ENCODE results near the gene NQO2. TPM values are rescaled to one million over a fixed set of nuclear protein-coding genes. Genes with fewer than 3 reads are reported as not detected.
"Not testable (repeated sequence)": the region's sequence is repeated elsewhere in the genome, so short reads cannot be mapped to it uniquely, and the experiment has no call there.

The NQO2 gene
- total RNA-seq, 1 donor from 2014 or later = 21.5 TPM

DNA sequence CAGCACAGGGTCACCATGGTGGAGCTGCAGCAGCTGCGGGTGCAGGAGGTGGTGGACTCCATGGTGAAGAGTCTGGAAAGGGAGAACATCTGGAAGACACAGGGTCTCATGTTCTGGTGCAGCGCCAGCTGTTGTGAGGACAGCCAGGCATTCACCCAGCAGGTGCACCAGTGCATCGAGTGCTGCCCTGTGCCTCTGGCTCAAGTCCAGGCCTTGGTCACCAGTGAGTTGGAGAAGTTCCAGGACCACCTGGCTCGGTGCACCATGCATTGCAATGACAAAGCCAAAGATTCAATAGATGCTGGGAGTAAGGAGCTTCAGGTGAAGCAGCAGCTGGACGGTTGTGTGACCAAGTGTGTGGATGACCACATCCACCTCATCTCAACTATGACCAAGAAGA is 45.7 kb downstream of the NQO2 start:
- Mint-ChIP-seq H3K4me1 (peaks cover 8% of the 10 kb centered on the region), H3K9me3 (no peaks in the 10 kb centered on the region), H3K27me3 (ENCODE audit: low read depth) (peaks cover 5% of the 10 kb centered on the region), H3K4me3 (no peak overlapping the region), H3K27ac (ENCODE audit: unreplicated experiment) (no peak overlapping the region), H3K36me3 (ENCODE audit: low read depth) (no peaks in the 10 kb centered on the region)
- TF ChIP-seq, protein P1, sequence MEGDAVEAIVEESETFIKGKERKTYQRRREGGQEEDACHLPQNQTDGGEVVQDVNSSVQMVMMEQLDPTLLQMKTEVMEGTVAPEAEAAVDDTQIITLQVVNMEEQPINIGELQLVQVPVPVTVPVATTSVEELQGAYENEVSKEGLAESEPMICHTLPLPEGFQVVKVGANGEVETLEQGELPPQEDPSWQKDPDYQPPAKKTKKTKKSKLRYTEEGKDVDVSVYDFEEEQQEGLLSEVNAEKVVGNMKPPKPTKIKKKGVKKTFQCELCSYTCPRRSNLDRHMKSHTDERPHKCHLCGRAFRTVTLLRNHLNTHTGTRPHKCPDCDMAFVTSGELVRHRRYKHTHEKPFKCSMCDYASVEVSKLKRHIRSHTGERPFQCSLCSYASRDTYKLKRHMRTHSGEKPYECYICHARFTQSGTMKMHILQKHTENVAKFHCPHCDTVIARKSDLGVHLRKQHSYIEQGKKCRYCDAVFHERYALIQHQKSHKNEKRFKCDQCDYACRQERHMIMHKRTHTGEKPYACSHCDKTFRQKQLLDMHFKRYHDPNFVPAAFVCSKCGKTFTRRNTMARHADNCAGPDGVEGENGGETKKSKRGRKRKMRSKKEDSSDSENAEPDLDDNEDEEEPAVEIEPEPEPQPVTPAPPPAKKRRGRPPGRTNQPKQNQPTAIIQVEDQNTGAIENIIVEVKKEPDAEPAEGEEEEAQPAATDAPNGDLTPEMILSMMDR (conservative IDR thresholded peaks at IDR 0.05) = no peak
- DNase-seq (ENCODE audit: low read depth, low spot score) = no peak

DNA sequence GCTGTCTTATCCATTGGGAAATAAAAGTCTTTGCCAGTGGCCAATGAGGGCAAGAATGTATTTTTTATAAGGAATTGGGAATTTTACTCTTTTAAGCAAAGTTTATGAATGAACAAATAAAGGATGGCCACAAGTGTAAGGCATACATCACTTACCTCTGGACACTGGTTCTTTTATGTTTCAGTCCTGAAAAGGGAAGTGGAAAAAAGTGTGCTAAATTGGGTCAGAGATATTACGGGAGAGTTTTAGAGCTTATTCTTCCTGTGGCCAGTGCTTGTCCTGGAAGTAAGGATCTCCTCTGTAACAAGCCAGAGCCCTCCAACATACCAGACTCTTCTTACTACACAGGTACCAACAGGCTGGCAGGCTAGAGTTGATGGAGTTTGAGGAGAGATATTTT is 46.1 kb downstream of the NQO2 start:
- Mint-ChIP-seq H3K27me3 (ENCODE audit: low read depth) (peaks cover 5% of the 10 kb centered on the region), H3K27ac (ENCODE audit: unreplicated experiment) (no peak overlapping the region), H3K36me3 (ENCODE audit: low read depth) (no peaks in the 10 kb centered on the region), H3K9me3 (no peaks in the 10 kb centered on the region), H3K4me1 (peaks cover 8% of the 10 kb centered on the region), H3K4me3 (no peak overlapping the region)
- TF ChIP-seq, protein P1 (conservative IDR thresholded peaks at IDR 0.05) = no peak
- DNase-seq (ENCODE audit: low read depth, low spot score) = no peak

DNA sequence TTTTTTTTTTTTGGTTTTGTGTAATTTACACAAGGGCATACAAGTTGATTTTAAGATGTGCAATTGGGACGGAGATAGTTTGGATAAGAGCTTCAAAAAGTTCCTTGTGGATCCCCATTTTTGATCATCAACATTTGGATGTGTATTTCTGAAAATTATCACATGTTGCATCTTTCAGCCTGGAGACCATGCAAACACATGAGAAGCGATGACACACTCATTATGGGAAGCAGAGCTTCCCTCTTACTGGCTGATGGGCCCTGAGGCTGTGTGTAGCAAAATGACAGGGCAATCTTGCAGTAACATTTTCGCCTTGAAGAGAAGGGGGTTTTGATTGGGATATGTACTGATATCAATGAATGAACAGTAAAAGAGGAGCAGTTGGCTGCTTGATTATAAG is 46.6 kb downstream of the NQO2 start:
- H3K27me3 Mint-ChIP-seq (ENCODE audit: low read depth) = peaks cover 8% of the 10 kb centered on the region
- H3K36me3 Mint-ChIP-seq (ENCODE audit: low read depth) = no peaks in the 10 kb centered on the region
- H3K9me3 Mint-ChIP-seq = no peaks in the 10 kb centered on the region
- no peak for DNase-seq (ENCODE audit: low read depth, low spot score)
- TF ChIP-seq, protein P1 (conservative IDR thresholded peaks at IDR 0.05) = no peak
- H3K4me3 Mint-ChIP-seq = no peak overlapping the region
- no peak overlapping the region for H3K27ac Mint-ChIP-seq (ENCODE audit: unreplicated experiment)
- H3K4me1 Mint-ChIP-seq = peaks cover 7% of the 10 kb centered on the region

DNA sequence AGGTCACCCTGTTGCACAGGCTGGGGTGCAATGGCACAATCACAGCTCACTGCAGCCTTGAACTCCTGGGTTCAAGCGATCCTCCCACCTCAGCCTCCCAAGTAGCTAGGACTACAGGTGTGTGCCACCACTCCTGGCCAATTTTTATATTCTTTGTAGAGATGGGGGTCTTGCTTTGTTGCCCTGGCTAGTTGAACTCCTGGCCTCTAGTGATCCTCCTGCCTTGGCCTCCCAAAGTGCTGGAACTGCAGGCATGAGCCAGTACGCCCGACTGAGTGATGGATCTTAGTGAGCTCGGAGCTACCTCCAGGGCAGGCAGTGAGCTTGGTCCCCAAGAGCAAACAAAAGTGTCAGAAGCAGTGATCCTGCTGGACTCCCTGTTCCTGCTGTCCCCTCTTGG is 48.3 kb downstream of the NQO2 start:
- not testable (repeated sequence) for H3K36me3 Mint-ChIP-seq (ENCODE audit: low read depth)

DNA sequence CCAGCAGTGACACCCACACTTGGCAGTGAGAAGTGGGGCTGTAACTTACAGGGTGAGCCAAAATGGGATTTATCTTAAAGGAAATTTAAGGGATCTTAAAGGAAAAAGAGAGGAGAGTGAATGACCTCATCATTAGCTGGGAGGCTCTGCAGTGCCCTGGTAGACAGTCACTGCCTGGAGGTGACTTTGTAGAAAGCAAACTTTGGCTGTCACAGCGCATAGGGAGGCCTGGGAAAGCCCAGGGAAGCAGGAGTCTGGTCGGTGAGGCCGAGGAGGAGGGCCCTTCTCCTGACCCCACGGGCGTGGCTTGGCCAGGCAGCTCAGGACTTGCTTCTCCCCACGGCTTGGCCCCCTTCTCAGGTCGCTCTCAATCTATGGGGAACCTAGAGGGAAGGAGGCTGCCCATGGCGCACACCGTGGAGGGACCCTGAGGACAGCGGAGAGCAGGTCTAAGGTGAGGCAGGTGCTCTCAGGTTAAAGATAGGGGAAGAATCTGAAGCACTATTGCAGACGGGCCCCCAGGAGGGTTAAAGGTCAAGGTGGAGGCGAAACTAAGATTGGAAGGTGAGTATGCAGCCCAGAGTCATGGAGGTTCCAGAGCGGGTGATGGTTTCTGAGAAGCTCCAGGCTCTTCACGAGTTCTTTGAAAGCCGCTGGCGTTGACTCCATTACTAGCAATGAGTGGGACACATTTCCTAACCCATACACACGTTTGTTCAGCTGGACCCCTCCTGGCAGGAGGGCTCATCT is 53.0 kb downstream of the NQO2 start:
- TF ChIP-seq, protein P1 (conservative IDR thresholded peaks at IDR 0.05) = no peak
- Mint-ChIP-seq H3K9me3 (no peaks in the 10 kb centered on the region), H3K27ac (ENCODE audit: unreplicated experiment) (no peak overlapping the region), H3K4me1 (peaks cover 17% of the 10 kb centered on the region), H3K36me3 (ENCODE audit: low read depth) (no peaks in the 10 kb centered on the region), H3K4me3 (peak overlapping the region; percentile 56), H3K27me3 (ENCODE audit: low read depth) (peaks cover 46% of the 10 kb centered on the region)
- DNase-seq (ENCODE audit: low read depth, low spot score) = no peak

More for the DNA sequence above, 48.3 kb downstream of the NQO2 start:
- DNase-seq (ENCODE audit: low read depth, low spot score); H3K27ac Mint-ChIP-seq (ENCODE audit: unreplicated experiment); H3K4me1 Mint-ChIP-seq; H3K4me3 Mint-ChIP-seq; H3K9me3 Mint-ChIP-seq: not testable (repeated sequence)
- peaks cover 17% of the 10 kb centered on the region for H3K27me3 Mint-ChIP-seq (ENCODE audit: low read depth)

DNA sequence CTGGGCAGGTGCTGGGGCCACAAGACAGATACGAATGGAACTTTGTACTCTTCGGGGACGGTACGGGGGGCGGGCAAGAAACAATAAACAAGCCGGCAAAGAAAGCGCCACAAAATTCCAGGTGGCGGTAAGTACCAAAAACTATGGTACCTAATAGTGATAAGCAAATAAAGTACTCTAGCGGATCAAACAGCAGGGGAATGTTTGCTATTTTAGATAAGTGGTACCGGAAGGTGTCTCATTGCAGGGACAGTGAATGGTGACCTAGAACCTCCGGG is 53.5 kb downstream of the NQO2 start:
- no peak for DNase-seq (ENCODE audit: low read depth, low spot score)
- Mint-ChIP-seq H3K36me3 (ENCODE audit: low read depth) (no peaks in the 10 kb centered on the region), H3K27ac (ENCODE audit: unreplicated experiment) (no peak overlapping the region), H3K27me3 (ENCODE audit: low read depth) (peaks cover 50% of the 10 kb centered on the region), H3K4me3 (peak overlapping the region; percentile 56), H3K4me1 (peaks cover 17% of the 10 kb centered on the region), H3K9me3 (no peaks in the 10 kb centered on the region)
- TF ChIP-seq, protein P1 (conservative IDR thresholded peaks at IDR 0.05) = no peak

DNA sequence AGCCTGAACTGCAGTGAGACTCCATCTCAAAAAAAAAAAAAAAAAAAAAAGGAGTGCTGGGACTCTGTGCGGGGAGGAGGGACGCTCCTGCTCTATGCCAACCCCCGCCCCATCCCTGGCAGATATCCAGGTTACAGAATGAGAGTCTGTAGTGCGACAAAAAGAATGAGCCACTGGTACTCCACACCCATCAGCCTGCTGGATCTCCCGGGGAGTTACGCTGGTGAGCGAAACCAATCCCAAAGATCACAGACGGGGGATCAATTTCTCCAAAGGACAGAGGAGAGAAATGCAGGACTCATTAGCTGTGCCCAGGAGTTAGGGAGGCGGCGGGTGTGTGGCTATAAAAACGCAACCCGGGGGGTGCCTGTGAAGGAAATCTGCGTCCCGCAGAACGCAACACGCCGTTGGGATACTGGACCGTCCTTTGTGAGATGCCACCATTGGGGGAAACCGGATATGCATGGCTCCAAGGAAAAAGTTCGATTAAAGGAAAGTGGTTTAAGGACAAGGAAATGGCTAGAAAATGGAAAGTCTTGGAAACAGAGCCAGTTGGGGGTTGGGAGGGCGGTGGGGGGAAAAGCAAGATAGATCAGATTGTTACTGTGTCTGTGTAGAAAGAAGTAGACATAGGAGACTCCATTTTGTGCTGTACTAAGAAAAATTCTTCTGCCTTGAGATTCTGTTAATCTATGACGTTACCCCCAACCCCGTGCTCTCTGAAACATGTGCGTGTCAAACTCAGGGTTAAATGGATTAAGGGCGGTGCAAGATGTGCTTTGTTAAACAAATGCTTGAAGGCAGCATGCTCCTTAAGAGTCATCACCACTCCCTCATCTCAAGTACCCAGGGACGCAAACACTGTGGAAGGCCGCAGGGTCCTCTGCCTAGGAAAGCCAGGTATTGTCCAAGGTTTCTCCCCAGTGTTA is 54.8 kb downstream of the NQO2 start:
- peaks cover 17% of the 10 kb centered on the region for H3K4me1 Mint-ChIP-seq
- DNase-seq (ENCODE audit: low read depth, low spot score); H3K36me3 Mint-ChIP-seq (ENCODE audit: low read depth); H3K9me3 Mint-ChIP-seq; H3K27ac Mint-ChIP-seq (ENCODE audit: unreplicated experiment): not testable (repeated sequence)
- H3K27me3 Mint-ChIP-seq (ENCODE audit: low read depth) = peaks cover 57% of the 10 kb centered on the region
- peak overlapping the region; percentile 73 for H3K4me3 Mint-ChIP-seq

DNA sequence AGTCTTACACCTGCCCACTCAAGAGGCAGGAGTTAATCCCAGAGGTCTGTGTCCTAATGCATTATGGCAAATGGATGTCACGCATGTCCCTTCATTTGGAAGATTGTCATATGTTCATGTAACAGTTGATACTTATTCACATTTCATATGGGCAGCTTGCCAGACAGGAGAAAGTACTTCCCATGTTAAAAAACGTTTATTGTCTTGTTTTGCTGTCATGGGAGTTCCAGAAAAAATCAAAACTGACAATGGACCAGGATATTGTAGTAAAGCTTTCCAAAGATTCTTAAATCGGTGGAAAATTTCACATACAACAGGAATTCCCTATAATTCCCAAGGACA is 55.4 kb downstream of the NQO2 start:
- H3K4me1 Mint-ChIP-seq = peaks cover 17% of the 10 kb centered on the region
- not testable (repeated sequence) for H3K9me3 Mint-ChIP-seq; H3K27ac Mint-ChIP-seq (ENCODE audit: unreplicated experiment); DNase-seq (ENCODE audit: low read depth, low spot score); H3K36me3 Mint-ChIP-seq (ENCODE audit: low read depth)
- peaks cover 59% of the 10 kb centered on the region for H3K27me3 Mint-ChIP-seq (ENCODE audit: low read depth)
- H3K4me3 Mint-ChIP-seq = peak overlapping the region; percentile 73

All from neural crest cell (in vitro differentiated cells).